ENCODE data around the gene BNIP3. TPM values are rescaled to one million over a fixed set of nuclear protein-coding genes. Genes with fewer than 3 reads are reported as not detected.

BNIP3 gene
- total and polyA plus RNA-seq, 2 donors = 22.7 to 38.3 TPM

Other genes starting within 250 kb of the BNIP3 start
- gene PPP2R2D, start 80.9 kb downstream of the BNIP3 start, total RNA-seq = 32.3 TPM
- 29.3 TPM for gene PPP2R2D, start 80.9 kb downstream of the BNIP3 start, polyA plus RNA-seq
- 0.19 TPM for gene JAKMIP3, start 84.0 kb upstream of the BNIP3 start, total RNA-seq
- 0.39 TPM for gene JAKMIP3, start 84.0 kb upstream of the BNIP3 start, polyA plus RNA-seq
- 0.28 TPM for gene DPYSL4, start 205.0 kb upstream of the BNIP3 start, total RNA-seq
- 0.89 TPM for gene DPYSL4, start 205.0 kb upstream of the BNIP3 start, polyA plus RNA-seq